CD14-positive monocyte (primary cell): ENCODE data around the gene KCTD21. TPM values are rescaled to one million over a fixed set of nuclear protein-coding genes. Genes with fewer than 3 reads are reported as not detected.

ENCODE experiments used
- DNase-seq, 3 donors: peaks; one replicate each; pipeline ENCODE4 v3.0.0-alpha.2; 2011 to 2022
- H2AFZ ChIP-seq: 2 replicates; pipeline ENCODE4 v1.6.0; 2012; ENCODE audit warnings: mild to moderate bottlenecking, low read depth, low read length, inconsistent platforms; ENCODE audit not compliant: insufficient read depth, poor library complexity, severe bottlenecking
- H3K27ac ChIP-seq, 2 donors: 1 replicate in 1 of 2; 2 replicates in 1 of 2; pipeline ENCODE4 v1.5.1; 2012 to 2013; ENCODE audit warnings: low read length in 2 of 2, control low read depth in 1 of 2, inconsistent platforms in 1 of 2, low read depth in 1 of 2, mild to moderate bottlenecking in 1 of 2
- H3K27me3 ChIP-seq, 2 donors: one replicate each; pipeline versions ENCODE4 v1.6.0 to v1.6.1; 2011 to 2013; ENCODE audit warnings: low read length in 2 of 2; ENCODE audit not compliant: control insufficient read depth in 2 of 2, insufficient read depth in 2 of 2
- H3K36me3 ChIP-seq, 2 donors: replicated peaks in 1 of 2; 1 replicate in 1 of 2; 2 replicates in 1 of 2; pipeline versions ENCODE4 v1.5.1 to v1.6.1; 2012 to 2013; ENCODE audit warnings: low read length in 2 of 2, control low read depth in 1 of 2, inconsistent platforms in 1 of 2, mild to moderate bottlenecking in 1 of 2; ENCODE audit not compliant: insufficient read depth in 2 of 2, control insufficient read depth in 1 of 2
- H3K4me1 ChIP-seq, 2 donors: 1 replicate in 1 of 2; 2 replicates in 1 of 2; pipeline versions ENCODE4 v1.5.1 to v1.6.1; 2012 to 2013; ENCODE audit warnings: low read length in 2 of 2, control low read depth in 1 of 2, inconsistent platforms in 1 of 2, mild to moderate bottlenecking in 1 of 2, moderate library complexity in 1 of 2; ENCODE audit not compliant: insufficient read depth in 2 of 2, control insufficient read depth in 1 of 2
- H3K4me2 ChIP-seq: replicated peaks from 2 replicates; pipeline ENCODE3; 2012; ENCODE audit warnings: low read length, moderate library complexity, mild to moderate bottlenecking; ENCODE audit not compliant: poor library complexity, severe bottlenecking; ENCODE audit errors: extremely low read depth
- H3K4me3 ChIP-seq, 3 experiments: fragments of 200-600 bp in 1 of 3; sonication (generic) in 1 of 3; replicated peaks in 1 of 3; 1 replicate in 2 of 3; 2 replicates in 1 of 3; pipeline ENCODE4 v1.5.1; 2011 to 2013; ENCODE audit warnings: low read length in 3 of 3, mild to moderate bottlenecking in 3 of 3, control low read depth in 2 of 3, low read depth in 2 of 3, inconsistent platforms in 1 of 3, moderate library complexity in 1 of 3
- H3K79me2 ChIP-seq: 2 replicates; pipeline ENCODE4 v1.6.0; 2012; ENCODE audit warnings: mild to moderate bottlenecking, control low read depth, inconsistent platforms, low read length, moderate library complexity; ENCODE audit not compliant: insufficient read depth
- H3K9ac ChIP-seq: 2 replicates; pipeline ENCODE4 v1.6.0; 2017; ENCODE audit warnings: low read length, mild to moderate bottlenecking; ENCODE audit not compliant: insufficient read depth, poor library complexity, severe bottlenecking
- H3K9me3 ChIP-seq, 2 donors: replicated peaks in 1 of 2; 1 replicate in 1 of 2; 2 replicates in 1 of 2; pipeline versions ENCODE4 v1.5.1 to v1.6.1; 2012 to 2013; ENCODE audit warnings: low read length in 2 of 2, control low read depth in 1 of 2; ENCODE audit not compliant: control insufficient read depth in 1 of 2, insufficient read depth in 1 of 2
- H4K20me1 ChIP-seq: 2 replicates; pipeline ENCODE4 v1.6.0; 2012; ENCODE audit warnings: mild to moderate bottlenecking, low read length, control low read depth, moderate library complexity; ENCODE audit not compliant: insufficient read depth
- H3K27ac Mint-ChIP-seq, 7 donors: one replicate each; pipeline ENCODE4 v1.8.0; 2020; ENCODE audit warnings: mild to moderate bottlenecking in 7 of 7, mixed read lengths in 7 of 7, moderate library complexity in 6 of 7, inconsistent platforms in 2 of 7
- H3K27me3 Mint-ChIP-seq, 3 donors: one replicate each; pipeline ENCODE4 v1.8.0; 2021 to 2022; ENCODE audit warnings: low read depth in 3 of 3, mild to moderate bottlenecking in 3 of 3, mixed read lengths in 3 of 3, moderate library complexity in 3 of 3, inconsistent platforms in 1 of 3
- H3K36me3 Mint-ChIP-seq, 2 donors: one replicate each; pipeline ENCODE4 v1.8.0; 2020; ENCODE audit warnings: mixed read lengths in 2 of 2, inconsistent platforms in 1 of 2, mild to moderate bottlenecking in 1 of 2
- H3K4me1 Mint-ChIP-seq: one replicate; pipeline ENCODE4 v1.8.0; 2020; ENCODE audit warnings: mild to moderate bottlenecking, mixed read lengths
- H3K4me3 Mint-ChIP-seq, 2 donors: one replicate each; pipeline ENCODE4 v1.8.0; 2020; ENCODE audit warnings: mild to moderate bottlenecking in 2 of 2, mixed read lengths in 2 of 2, moderate library complexity in 1 of 2
- H3K9me3 Mint-ChIP-seq, 7 donors: one replicate each; pipeline ENCODE4 v1.8.0; 2020 to 2022; ENCODE audit warnings: mixed read lengths in 7 of 7, mild to moderate bottlenecking in 6 of 7, moderate library complexity in 6 of 7, inconsistent platforms in 2 of 7
- CTCF ChIP-seq: fragments of 200-600 bp; IDR thresholded peaks from one replicate; pipeline ENCODE4 v1.8.0; 2022; ENCODE audit warnings: antibody characterized with exemption, mild to moderate bottlenecking
- WGBS: methylation state at CpG from one replicate; pipeline ENCODE4 v1.1.5; 2013; ENCODE audit warnings: missing lambda C conversion rate; ENCODE audit not compliant: insufficient coverage; 5-methylcytosine and 5-hydroxymethylcytosine counted together
- intact Hi-C, 2 donors: fragments of 100-400 bp; cut with micrococcal nuclease; formaldehyde crosslinking; loops; one replicate each; pipeline versions ENCODE4 v1.15.0 to v1.15.1; 2023
- polyA plus RNA-seq, 3 donors: library from polyadenylated mRNA; depleted of rRNA in 1 of 3; unstranded in 2 of 3; stranded (reverse) in 1 of 3; fragments of 300-500 nt in 2 of 3; fragments of >200 nt in 1 of 3; fragmentation: Illumina TruSeq in 2 of 3; gene quantifications; 1 replicate in 2 of 3; 2 replicates in 1 of 3; pipeline ENCODE4 v1.2.3, GENCODE V29; 2012 to 2021

Gene KCTD21
- polyA plus RNA-seq, 3 donors = 3.2 to 9.2 (median 5.2) TPM

GRCh38 chr11:78213526-78214330 is 25.3 kb upstream of the KCTD21 start:
- 19% methylated on average over 2 of the region's 8 CpGs for WGBS
- Histone ChIP-seq H3K9ac (no peak overlapping the region), H3K4me2 (no peak overlapping the region), H3K27me3 (no peaks in the 10 kb centered on the region), H3K4me1 (no peaks in the 10 kb centered on the region), H3K79me2 (no peaks in the 10 kb centered on the region), H3K9me3 (no peaks in the 10 kb centered on the region), H4K20me1 (peaks cover 39% of the 10 kb centered on the region), H3K4me3 (no peak overlapping the region), H3K27ac (no peak overlapping the region), H3K36me3 (peaks cover 52 to 73% of the 10 kb centered on the region in 2 donors), H2AFZ (no peak overlapping the region)
- no peak for DNase-seq
- intact Hi-C loops = no loop called here
- no peak for TF ChIP-seq CTCF
- Mint-ChIP-seq H3K4me1 (no peaks in the 10 kb centered on the region), H3K9me3 (peaks cover 0 to 3% (median 0%) of the 10 kb centered on the region in 7 donors), H3K27me3 (peaks cover 0 to 3% (median 3%) of the 10 kb centered on the region in 3 donors), H3K36me3 (peaks cover 69 to 72% of the 10 kb centered on the region in 2 donors), H3K27ac (no peak overlapping the region), H3K4me3 (no peak overlapping the region)

GRCh38 chr11:78212586-78213371 is 24.4 kb upstream of the KCTD21 start:
- Histone ChIP-seq H3K4me3 (no peak overlapping the region), H3K27ac (no peak overlapping the region), H3K4me1 (no peaks in the 10 kb centered on the region), H4K20me1 (peaks cover 30% of the 10 kb centered on the region), H2AFZ (no peak overlapping the region), H3K4me2 (no peak overlapping the region), H3K9ac (no peak overlapping the region), H3K79me2 (no peaks in the 10 kb centered on the region), H3K9me3 (no peaks in the 10 kb centered on the region), H3K27me3 (no peaks in the 10 kb centered on the region), H3K36me3 (peaks cover 43 to 63% of the 10 kb centered on the region in 2 donors)
- Mint-ChIP-seq H3K27me3 (peaks cover 0 to 3% (median 3%) of the 10 kb centered on the region in 3 donors), H3K4me3 (no peak overlapping the region), H3K36me3 (peaks cover 64 to 68% of the 10 kb centered on the region in 2 donors), H3K4me1 (no peaks in the 10 kb centered on the region), H3K9me3 (peaks cover 0 to 3% (median 0%) of the 10 kb centered on the region in 7 donors), H3K27ac (no peak overlapping the region)
- TF ChIP-seq CTCF = no peak
- DNase-seq = no peak
- WGBS = 92% methylated on average over 7 of the region's 11 CpGs
- intact Hi-C loops = no loop called here
